Karpas-422 (cell line): ENCODE results near the gene ANKRD13D. TPM values are rescaled to one million over a fixed set of nuclear protein-coding genes. Genes with fewer than 3 reads are reported as not detected.
"Not testable (repeated sequence)": the region's sequence is repeated elsewhere in the genome, so short reads cannot be mapped to it uniquely, and the experiment has no call there.

Experiments
- DNase-seq: peaks from one replicate; pipeline ENCODE4 v3.0.0-alpha.2; 2015
- H2AFZ ChIP-seq: fragments of 200-600 bp; sonication (generic); 2 replicates; pipeline ENCODE4 v1.6.1; 2014; ENCODE audit warnings: antibody characterized with exemption, low read length, mixed read lengths
- H3K27ac ChIP-seq: fragments of 200-600 bp; sonication (generic); 2 replicates; pipeline ENCODE4 v1.5.1; 2014; ENCODE audit warnings: mild to moderate bottlenecking, low read length, moderate library complexity
- H3K27me3 ChIP-seq: fragments of 200-600 bp; sonication (generic); 2 replicates; pipeline ENCODE4 v1.6.1; 2014; ENCODE audit warnings: low read length, mixed read lengths
- H3K36me3 ChIP-seq: fragments of 200-600 bp; sonication (generic); 2 replicates; pipeline ENCODE4 v1.6.1; 2014; ENCODE audit warnings: low read length, mixed read lengths; ENCODE audit not compliant: insufficient read depth
- H3K4me1 ChIP-seq: fragments of 200-600 bp; sonication (generic); 2 replicates; pipeline ENCODE4 v1.6.1; 2014; ENCODE audit warnings: mild to moderate bottlenecking, low read length, mixed read lengths
- H3K4me2 ChIP-seq: fragments of 200-600 bp; sonication (generic); 2 replicates; pipeline ENCODE4 v1.6.1; 2014; ENCODE audit warnings: low read length, low read depth, mild to moderate bottlenecking; ENCODE audit not compliant: poor library complexity, severe bottlenecking
- H3K4me3 ChIP-seq: fragments of 200-600 bp; sonication (generic); 2 replicates; pipeline ENCODE4 v1.5.1; 2014; ENCODE audit warnings: mild to moderate bottlenecking, antibody characterized with exemption, low read length, mixed read lengths
- H3K79me2 ChIP-seq: fragments of 200-600 bp; sonication (generic); 2 replicates; pipeline ENCODE4 v1.6.1; 2014; ENCODE audit warnings: mild to moderate bottlenecking, low read length, mixed read lengths
- H3K9ac ChIP-seq: fragments of 200-600 bp; sonication (generic); 2 replicates; pipeline ENCODE4 v1.6.0; 2014; ENCODE audit warnings: low read length
- H3K9me2 ChIP-seq: fragments of 200-600 bp; sonication (generic), shearing (Covaris generic); replicated peaks from 2 replicates; pipeline ENCODE4 v1.6.0; 2014; ENCODE audit warnings: mild to moderate bottlenecking, low read length, moderate library complexity; ENCODE audit not compliant: insufficient read depth
- H3K9me3 ChIP-seq: fragments of 300-700, 200-600 bp; sonication (generic); 2 replicates; pipeline ENCODE4 v1.6.1; 2014; ENCODE audit warnings: low read length, mixed read lengths
- H4K20me1 ChIP-seq: fragments of 200-600 bp; sonication (generic); 2 replicates; pipeline ENCODE4 v1.6.1; 2014; ENCODE audit warnings: mild to moderate bottlenecking, antibody characterized with exemption, low read length, low read depth; ENCODE audit not compliant: insufficient read depth
- total RNA-seq: library from RNA; depleted of rRNA; stranded (reverse); fragments of >200 nt; shearing (Covaris generic); gene quantifications from 2 replicates; pipeline ENCODE4 v1.2.3, GENCODE V29; 2014; ENCODE audit warnings: low replicate concordance

The ANKRD13D gene
- total RNA-seq, 1 experiment from 2014 or later = 31.3 TPM

DNA sequence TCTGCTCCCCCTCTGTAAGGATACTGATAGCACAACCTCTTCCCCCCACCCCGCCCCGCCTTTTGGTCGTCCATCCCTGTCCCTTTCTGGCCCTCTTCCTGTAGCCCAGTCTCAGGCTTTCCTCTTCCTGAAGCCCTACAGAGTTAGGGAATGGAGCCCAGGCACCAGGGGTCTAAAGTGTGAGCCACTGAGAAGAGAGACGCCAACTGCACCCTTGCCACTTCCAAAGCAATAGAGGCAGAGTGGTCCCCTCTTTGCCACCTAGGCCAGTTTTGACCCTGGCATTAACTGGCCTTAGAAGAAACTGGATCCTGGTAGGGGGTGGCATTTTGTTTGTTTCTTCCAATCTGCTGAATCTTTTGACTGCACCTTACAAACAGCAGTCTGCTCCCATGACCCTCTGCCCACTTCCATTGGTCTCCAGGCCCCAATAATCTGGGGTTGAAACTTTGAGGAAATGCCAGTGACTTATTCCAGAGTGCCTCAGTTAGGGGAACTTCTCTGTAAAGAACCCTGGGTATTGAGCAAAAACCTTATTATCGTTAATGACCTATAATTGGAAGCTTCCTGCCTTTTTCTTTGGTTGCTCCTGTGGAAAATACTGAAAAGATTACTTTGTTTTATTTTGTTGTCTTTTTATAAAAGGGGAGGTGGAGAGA is 32.5 kb upstream of the ANKRD13D start:
- H2AFZ ChIP-seq = no peak overlapping the region
- H3K36me3 ChIP-seq = peaks cover 38% of the 10 kb centered on the region
- no peaks in the 10 kb centered on the region for H3K27me3 ChIP-seq
- H4K20me1 ChIP-seq = peaks cover 6% of the 10 kb centered on the region; the same call in 1 of the 2 replicates
- H3K9me2 ChIP-seq = no peaks in the 10 kb centered on the region
- DNase-seq = no peak
- no peak overlapping the region for H3K4me3 ChIP-seq
- H3K4me2 ChIP-seq = no peak overlapping the region
- H3K9me3 ChIP-seq = no peaks in the 10 kb centered on the region
- no peak overlapping the region for H3K27ac ChIP-seq
- peaks cover 12% of the 10 kb centered on the region for H3K4me1 ChIP-seq
- no peak overlapping the region for H3K9ac ChIP-seq
- no peaks in the 10 kb centered on the region for H3K79me2 ChIP-seq

DNA sequence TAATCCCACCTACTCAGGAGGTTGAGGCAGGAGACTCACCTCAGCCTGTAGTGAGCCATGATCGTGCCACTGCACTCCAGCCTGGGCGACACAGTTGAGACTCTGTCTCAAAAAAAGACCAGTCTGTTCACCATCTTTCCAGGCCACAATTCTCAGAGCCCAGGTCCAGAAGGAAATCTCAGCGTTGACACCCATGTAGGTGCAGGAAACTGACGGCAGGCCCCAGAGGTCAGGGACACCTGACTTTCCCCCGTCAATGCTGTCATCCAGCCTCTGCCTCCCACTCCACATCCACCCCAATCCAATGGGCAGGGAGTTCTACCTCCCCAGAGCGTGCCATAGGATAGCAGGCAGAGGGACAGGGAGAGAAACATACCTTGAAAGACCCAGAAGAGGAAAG is 28.7 kb upstream of the ANKRD13D start:
- peak; percentile 40 for DNase-seq
- Histone ChIP-seq H3K9me2 (no peaks in the 10 kb centered on the region), H3K27ac (no peak overlapping the region), H3K4me1 (peaks cover 8% of the 10 kb centered on the region), H2AFZ (no peak overlapping the region), H3K4me3 (no peak overlapping the region), H4K20me1 (no peaks in the 10 kb centered on the region; the same call in 1 of the 2 replicates), H3K79me2 (no peaks in the 10 kb centered on the region), H3K27me3 (no peaks in the 10 kb centered on the region), H3K4me2 (no peak overlapping the region), H3K36me3 (peaks cover 10% of the 10 kb centered on the region), H3K9me3 (no peaks in the 10 kb centered on the region), H3K9ac (no peak overlapping the region)

DNA sequence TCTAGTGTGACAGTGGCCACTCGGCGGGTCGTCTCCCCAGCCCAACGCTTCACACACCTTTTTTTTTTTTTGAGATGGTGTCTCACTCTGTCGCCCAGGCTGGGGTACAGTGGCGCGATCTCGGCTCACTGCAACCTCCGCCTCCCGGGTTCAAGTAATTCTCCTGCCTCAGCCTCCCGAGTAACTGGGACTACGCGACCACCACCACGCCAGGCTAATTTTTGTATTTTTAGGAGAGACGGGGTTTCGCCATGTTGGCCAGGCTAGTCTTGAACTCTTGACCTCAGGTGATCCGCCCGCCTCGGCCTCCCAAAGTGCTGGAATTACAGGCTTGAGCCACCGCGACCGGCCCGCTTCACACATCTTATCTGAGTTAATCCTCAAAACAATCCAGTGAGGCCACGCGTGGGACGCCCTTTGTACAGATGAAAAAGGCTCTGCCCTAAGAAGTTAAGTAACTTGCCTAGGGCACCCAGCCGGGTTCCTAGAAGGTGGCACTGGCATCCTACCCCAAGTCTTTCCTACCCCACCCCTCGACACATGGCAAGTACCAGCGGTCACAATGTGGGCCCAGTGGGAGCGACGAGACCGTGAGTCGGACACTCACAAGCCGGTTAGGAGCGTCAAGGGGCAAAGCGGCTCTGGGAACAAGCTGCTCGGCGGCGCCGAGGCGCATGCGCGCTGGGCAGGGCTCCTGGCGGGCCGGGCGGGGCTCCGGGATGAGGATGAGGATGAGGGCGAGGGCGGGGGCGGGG is 28.0 kb upstream of the ANKRD13D start:
- DNase-seq, H4K20me1 ChIP-seq, H3K9me3 ChIP-seq, H3K9ac ChIP-seq, H3K36me3 ChIP-seq, H2AFZ ChIP-seq, H3K27me3 ChIP-seq, H3K9me2 ChIP-seq, H3K27ac ChIP-seq, H3K4me3 ChIP-seq, H3K79me2 ChIP-seq, H3K4me2 ChIP-seq: not testable (repeated sequence)
- H3K4me1 ChIP-seq = peaks cover 12% of the 10 kb centered on the region

DNA sequence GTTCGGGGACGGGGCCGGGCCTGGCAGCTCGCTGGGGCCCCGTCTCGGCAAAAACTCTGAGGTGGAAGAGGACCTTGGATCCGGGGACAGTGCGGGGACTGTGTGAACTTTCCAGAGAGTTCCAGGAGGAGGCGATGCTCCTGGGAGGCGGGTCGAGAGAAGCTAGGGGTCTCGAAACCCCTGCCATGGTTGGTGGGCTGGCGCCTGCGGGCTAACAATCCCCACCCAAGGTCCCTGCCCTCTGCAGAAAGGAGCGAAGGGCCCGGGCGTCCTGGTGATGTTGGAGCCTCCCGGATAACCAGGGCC is 27.5 kb upstream of the ANKRD13D start:
- H3K27me3 ChIP-seq = no peaks in the 10 kb centered on the region
- H2AFZ ChIP-seq = no peak overlapping the region
- H4K20me1 ChIP-seq = no peaks in the 10 kb centered on the region; the same call in 1 of the 2 replicates
- peaks cover 13% of the 10 kb centered on the region for H3K4me1 ChIP-seq
- H3K36me3 ChIP-seq = peaks cover 3% of the 10 kb centered on the region; the same call in 1 of the 2 replicates
- no peaks in the 10 kb centered on the region; the same call in 1 of the 2 replicates for H3K79me2 ChIP-seq
- H3K9ac ChIP-seq = no peak overlapping the region
- no peak overlapping the region for H3K4me2 ChIP-seq
- H3K27ac ChIP-seq = no peak overlapping the region
- H3K9me3 ChIP-seq = no peaks in the 10 kb centered on the region
- no peak for DNase-seq
- no peak overlapping the region for H3K4me3 ChIP-seq
- H3K9me2 ChIP-seq = no peaks in the 10 kb centered on the region

DNA sequence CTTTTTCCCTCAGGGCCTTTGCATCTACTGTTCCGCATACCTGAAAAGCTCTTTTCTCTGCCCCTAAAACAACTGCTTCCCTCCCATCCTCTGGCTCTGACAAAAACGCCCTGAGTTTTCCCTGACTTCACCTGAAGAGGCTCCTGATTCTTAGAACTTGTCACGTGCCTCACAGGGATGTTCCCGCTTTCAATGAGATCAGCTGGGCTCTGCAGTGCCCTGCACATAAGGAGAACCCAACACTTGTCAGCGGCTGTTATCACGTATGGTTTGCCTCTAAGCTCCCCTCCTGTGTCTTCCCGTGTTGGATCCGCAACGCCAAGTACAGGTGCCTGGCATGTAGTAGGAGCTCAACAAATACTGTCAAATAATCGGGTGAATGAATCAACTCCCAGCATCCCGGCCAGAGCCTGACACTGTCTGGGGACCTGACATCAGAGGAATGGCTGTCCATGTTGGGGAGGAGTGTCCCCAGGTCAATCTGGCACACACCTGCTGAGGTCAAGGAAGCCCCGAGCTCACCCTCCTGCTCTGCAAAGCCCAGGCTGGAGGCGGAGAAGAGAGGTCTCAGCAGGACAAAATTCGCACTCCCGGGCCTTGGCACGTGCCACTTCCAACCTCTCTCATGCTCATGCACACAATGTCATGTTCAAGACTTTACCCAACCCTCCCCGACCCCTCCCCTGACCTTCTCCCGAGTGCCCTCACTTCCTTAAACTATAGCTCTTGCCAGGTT is 27.0 kb upstream of the ANKRD13D start:
- H3K4me3 ChIP-seq = no peak overlapping the region
- no peaks in the 10 kb centered on the region; the same call in 1 of the 2 replicates for H4K20me1 ChIP-seq
- no peak overlapping the region for H3K27ac ChIP-seq
- peaks cover 13% of the 10 kb centered on the region for H3K4me1 ChIP-seq
- no peaks in the 10 kb centered on the region for H3K9me3 ChIP-seq
- no peaks in the 10 kb centered on the region for H3K36me3 ChIP-seq
- no peaks in the 10 kb centered on the region for H3K9me2 ChIP-seq
- H3K4me2 ChIP-seq = peak overlapping the region; percentile 44
- peaks cover 4% of the 10 kb centered on the region for H3K79me2 ChIP-seq
- H3K27me3 ChIP-seq = no peaks in the 10 kb centered on the region
- H3K9ac ChIP-seq = no peak overlapping the region
- H2AFZ ChIP-seq = no peak overlapping the region; the same call in 1 of the 2 replicates
- DNase-seq = no peak

DNA sequence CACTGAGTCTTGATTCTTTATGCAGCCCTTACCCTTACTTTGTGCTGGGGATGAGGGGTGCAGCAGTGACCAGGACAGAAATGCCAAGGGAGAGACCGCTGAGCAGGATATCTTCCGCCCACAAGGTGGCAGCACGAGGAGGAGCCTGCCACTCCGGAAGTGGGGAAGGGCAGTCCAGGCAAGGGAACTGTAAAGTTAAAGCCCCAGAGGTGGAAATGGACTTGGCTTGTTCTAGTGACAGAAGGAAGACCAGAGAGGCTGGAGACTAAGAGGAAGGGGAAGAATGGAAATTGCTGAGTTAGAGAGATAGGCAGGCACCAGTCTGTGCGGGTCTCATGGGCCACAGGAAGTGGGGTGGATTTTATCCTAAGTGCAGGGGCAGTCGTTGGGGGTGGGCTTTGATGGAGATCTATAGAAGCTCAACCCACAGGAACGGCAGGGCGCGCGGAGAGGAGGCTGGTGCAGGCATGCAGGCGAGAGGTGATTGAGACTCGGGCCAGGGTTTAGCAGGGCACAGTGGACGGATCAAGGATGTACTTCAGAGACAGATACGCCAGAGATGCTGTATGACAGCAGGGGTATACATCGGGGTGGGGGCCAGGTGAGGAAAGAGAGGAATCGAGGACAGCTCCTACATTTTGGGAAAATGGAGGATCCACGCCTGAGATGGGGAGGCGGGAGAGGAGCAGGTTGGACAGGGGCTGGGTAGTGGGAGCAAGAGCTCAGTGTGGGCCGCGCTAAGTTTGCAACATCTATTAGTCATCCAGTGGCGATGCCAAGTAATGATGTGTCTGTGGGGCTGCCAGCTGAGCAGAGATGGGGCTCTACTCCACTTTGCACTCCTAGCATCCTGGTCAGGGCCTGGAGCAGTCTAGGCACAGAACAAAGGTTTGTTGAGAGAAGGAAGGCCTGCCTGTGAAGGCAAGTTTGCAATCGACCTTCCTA is 26.1 kb upstream of the ANKRD13D start:
- Histone ChIP-seq H3K79me2 (peaks cover 13% of the 10 kb centered on the region), H2AFZ (peak overlapping the region; percentile 18; the same call in 1 of the 2 replicates)

DNA sequence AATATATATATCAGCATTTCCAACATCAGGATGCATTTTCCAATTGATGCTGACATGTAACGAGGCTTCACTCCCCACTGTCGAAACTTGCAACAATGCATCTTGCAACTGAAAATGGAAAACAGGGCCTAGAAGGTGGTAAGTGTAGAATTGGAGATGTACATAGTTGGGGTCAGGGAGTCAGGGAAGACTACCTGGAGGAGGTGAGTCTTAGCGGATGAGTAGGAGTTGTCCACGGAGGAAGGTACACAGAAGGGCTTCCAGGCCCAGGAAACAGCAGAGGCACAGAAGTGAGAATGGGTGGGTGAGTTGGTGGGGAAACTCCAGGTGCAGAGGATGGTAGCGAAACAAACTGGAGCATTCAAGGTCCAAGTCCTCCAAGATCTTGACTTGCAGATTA is 24.8 kb upstream of the ANKRD13D start:
- no peak overlapping the region for H3K4me3 ChIP-seq
- H3K4me1 ChIP-seq = peaks cover 32% of the 10 kb centered on the region
- H3K79me2 ChIP-seq = peaks cover 23% of the 10 kb centered on the region
- no peaks in the 10 kb centered on the region for H3K9me3 ChIP-seq
- H3K36me3 ChIP-seq = peaks cover 6% of the 10 kb centered on the region; the same call in 1 of the 2 replicates
- no peaks in the 10 kb centered on the region for H3K9me2 ChIP-seq
- H4K20me1 ChIP-seq = peaks cover 7% of the 10 kb centered on the region; the same call in 1 of the 2 replicates
- H2AFZ ChIP-seq = no peak overlapping the region
- H3K9ac ChIP-seq = no peak overlapping the region
- no peak overlapping the region for H3K4me2 ChIP-seq
- no peaks in the 10 kb centered on the region for H3K27me3 ChIP-seq
- H3K27ac ChIP-seq = no peak overlapping the region
- no peak for DNase-seq

More for the DNA sequence above, 26.1 kb upstream of the ANKRD13D start:
- Histone ChIP-seq H3K4me3 (peak overlapping the region; percentile 28; the same call in 1 of the 2 replicates), H3K36me3 (no peaks in the 10 kb centered on the region), H3K27me3 (no peaks in the 10 kb centered on the region), H3K9me2 (no peaks in the 10 kb centered on the region), H3K4me1 (peaks cover 19% of the 10 kb centered on the region), H3K4me2 (peak overlapping the region; percentile 44), H4K20me1 (no peaks in the 10 kb centered on the region; the same call in 1 of the 2 replicates), H3K9ac (peak overlapping the region; percentile 34), H3K27ac (no peak overlapping the region), H3K9me3 (no peaks in the 10 kb centered on the region)
- DNase-seq = peak; percentile 92
